HepG2 (cell line): ENCODE data around the gene TSPAN18. TPM values are rescaled to one million over a fixed set of nuclear protein-coding genes. Genes with fewer than 3 reads are reported as not detected.

Experiments used
- ATAC-seq: fragments of 200-7000 bp; cut with Tn5 transposase; 3 replicates; pipeline ENCODE4 v1.9.1; 2020; ENCODE audit warnings: mild to moderate bottlenecking, moderate library complexity
- BruUV-seq: library from RNA; stranded (reverse); fragments of 400-500 nt; replicated peaks from 2 replicates; lab custom pipeline; 2021; lab: Mats Ljungman, UMichigan
- CTCF ChIA-PET: fragments of 300-600 bp; formaldehyde crosslinking; extraction: SDS; loops from one replicate; lab custom pipeline; 2021; ENCODE audit warnings: low total read pairs, inconsistent platforms, low intra/inter-chr PET ratio; lab: Yijun Ruan, JAX
- POLR2A ChIA-PET: fragments of 350-600 bp; sonication (Branson Sonifier 250); formaldehyde crosslinking; loops from one replicate; lab custom pipeline; 2020; ENCODE audit warnings: antibody characterized with exemption, inconsistent platforms; lab: Yijun Ruan, JAX
- DNase-seq: peaks from one replicate; pipeline ENCODE4 v3.0.0-alpha.2; 2015; ENCODE audit warnings: low spot score
- FAIRE-seq: peaks from 3 replicates; lab custom pipeline; 2011; peaks lifted over from hg19 to GRCh38; lab: Jason Lieb, UNC
- H2AFZ ChIP-seq: one replicate; pipeline ENCODE4 v1.6.1; 2011; ENCODE audit warnings: low read length, inconsistent platforms
- H3K27ac ChIP-seq: fragments of 300-600 bp; 3 replicates; pipeline ENCODE4 v1.8.0; 2011; ENCODE audit warnings: mixed run types, mild to moderate bottlenecking, mixed read lengths, low read length, inconsistent platforms; ENCODE audit not compliant: insufficient read depth; ENCODE audit errors: extremely low read length
- H3K27me3 ChIP-seq, 2 experiments: fragments of 200-600 bp in 1 of 2; 2 replicates in 1 of 2; 3 replicates in 1 of 2; pipeline versions ENCODE4 v1.6.0 to v1.8.0; 2011; ENCODE audit warnings: low read length in 2 of 2, mild to moderate bottlenecking in 2 of 2, moderate library complexity in 2 of 2, inconsistent platforms in 1 of 2; ENCODE audit not compliant: insufficient read depth in 2 of 2, control insufficient read depth in 1 of 2
- H3K36me3 ChIP-seq, 2 experiments: fragments of 200-600 bp in 1 of 2; replicated peaks in 1 of 2; 2 replicates in 1 of 2; 3 replicates in 1 of 2; pipeline versions ENCODE4 v1.5.1 to v1.8.0; 2011; ENCODE audit warnings: low read length in 2 of 2, inconsistent platforms in 1 of 2; ENCODE audit not compliant: insufficient read depth in 2 of 2, control insufficient read depth in 1 of 2
- H3K4me1 ChIP-seq: 2 replicates; pipeline ENCODE4 v1.5.1; 2012; ENCODE audit warnings: low read length, inconsistent platforms; ENCODE audit not compliant: insufficient read depth
- H3K4me2 ChIP-seq: 2 replicates; pipeline ENCODE4 v1.6.0; 2011; ENCODE audit warnings: low read depth, low read length, inconsistent platforms
- H3K4me3 ChIP-seq, 3 experiments: fragments of 200-600 bp in 1 of 3; sonication (generic), shearing (Covaris generic) in 1 of 3; replicated peaks in 1 of 3; 2 replicates each; pipeline ENCODE4 v1.5.1; 2011 to 2016; ENCODE audit warnings: low read length in 3 of 3, inconsistent platforms in 2 of 3, low read depth in 2 of 3, mild to moderate bottlenecking in 2 of 3, control low read depth in 1 of 3, mixed read lengths in 1 of 3; ENCODE audit not compliant: insufficient read depth in 1 of 3
- H3K79me2 ChIP-seq: one replicate; pipeline ENCODE4 v1.6.1; 2011; ENCODE audit warnings: low read length, inconsistent platforms; ENCODE audit not compliant: insufficient read depth
- H3K9ac ChIP-seq: 2 replicates; pipeline ENCODE4 v1.6.0; 2011; ENCODE audit warnings: mild to moderate bottlenecking, low read depth, low read length, inconsistent platforms; ENCODE audit not compliant: insufficient read depth
- H3K9me3 ChIP-seq: 2 replicates; pipeline ENCODE4 v1.5.1; 2012; ENCODE audit warnings: mild to moderate bottlenecking, low read length
- H4K20me1 ChIP-seq: 2 replicates; pipeline ENCODE4 v1.6.0; 2011; ENCODE audit warnings: inconsistent platforms, mild to moderate bottlenecking, low read length, moderate library complexity; ENCODE audit not compliant: insufficient read depth
- KDM4B ChIP-seq: sonication (generic); formaldehyde crosslinking; IDR thresholded peaks from 2 replicates; pipeline ENCODE4 v1.4.0; 2020; ENCODE audit warnings: missing genetic modification reagents
- STAT5B ChIP-seq: sonication (generic); formaldehyde crosslinking; IDR thresholded peaks from 2 replicates; pipeline ENCODE4 v1.4.0; 2020; ENCODE audit warnings: missing genetic modification reagents
- ZNF232 ChIP-seq: sonication (generic); formaldehyde crosslinking; IDR thresholded peaks from 2 replicates; pipeline ENCODE4 v1.4.0; 2020; ENCODE audit warnings: missing genetic modification reagents, borderline replicate concordance
- ZNF543 ChIP-seq: sonication (generic); formaldehyde crosslinking; IDR thresholded peaks from 2 replicates; pipeline ENCODE4 v1.4.0; 2020; ENCODE audit warnings: mild to moderate bottlenecking, missing genetic modification reagents
- WGBS: methylation state at CpG from one replicate; pipeline ENCODE4 v1.1.6; 2017; ENCODE audit warnings: low lambda C conversion rate; 5-methylcytosine and 5-hydroxymethylcytosine counted together
- in situ Hi-C: cut with HindIII; loops from 2 replicates; pipeline ENCODE4 v1.10.0; 2017; ENCODE audit warnings: low pct_unique_long_range_greater_than_20kb; ENCODE audit not compliant: extremely low pct_ligation_motif_present
- intact Hi-C: fragments of 100-400 bp; cut with micrococcal nuclease; formaldehyde crosslinking; loops from one replicate; pipeline ENCODE4 v1.10.0; 2022; ENCODE audit not compliant: unreplicated experiment
- polyA plus RNA-seq, 8 experiments: library from polyadenylated mRNA; depleted of rRNA in 3 of 8; stranded (reverse) in 7 of 8; unstranded in 1 of 8; fragments of >200 nt; fragmentation: Illumina TruSeq in 4 of 8; extraction: Trizol in 4 of 8; gene quantifications; 2 replicates each; pipeline versions ENCODE4 v1.2.1 to v1.2.3, GENCODE V29; 2011 to 2016; ENCODE audit warnings: low read depth in 4 of 8, missing spikeins in 1 of 8, mixed read lengths in 1 of 8; ENCODE audit not compliant: insufficient read depth in 1 of 8
- total RNA-seq, 5 experiments: library from RNA; depleted of rRNA; stranded (reverse); fragments of >200 nt; fragmentation: Illumina TruSeq; extraction: Trizol; gene quantifications; 2 replicates each; pipeline ENCODE4 v1.2.3, GENCODE V29; 2016; ENCODE audit warnings: low read depth in 1 of 5
- TF ChIP-seq, protein P1 (sequence below): sonication (generic); formaldehyde crosslinking; IDR thresholded peaks from 2 replicates; pipeline ENCODE4 v1.4.0; 2020; ENCODE audit warnings: missing genetic modification reagents, mild to moderate bottlenecking, borderline replicate concordance
- TF ChIP-seq, protein P2 (sequence below): sonication (generic); formaldehyde crosslinking; IDR thresholded peaks from 2 replicates; pipeline ENCODE4 v1.5.0; 2020; ENCODE audit warnings: missing genetic modification reagents
- TF ChIP-seq, protein P3 (sequence below): sonication (generic); formaldehyde crosslinking; IDR thresholded peaks from 2 replicates; pipeline ENCODE4 v1.4.0; 2020; ENCODE audit warnings: mild to moderate bottlenecking, missing genetic modification reagents
- TF ChIP-seq, protein P4 (sequence below): sonication (generic); formaldehyde crosslinking; IDR thresholded peaks from 2 replicates; pipeline ENCODE4 v1.4.0; 2020; ENCODE audit warnings: missing genetic modification reagents
- TF ChIP-seq, protein P5 (sequence below): sonication (generic); formaldehyde crosslinking; IDR thresholded peaks from 2 replicates; pipeline ENCODE4 v1.4.0; 2020; ENCODE audit warnings: mild to moderate bottlenecking, missing genetic modification reagents, borderline replicate concordance

TSPAN18 gene
- total and polyA plus RNA-seq, 2 of the 13 experiments (the other 11 are each of a cell fraction or from before 2014, with no cell fraction given): not detected

DNA sequence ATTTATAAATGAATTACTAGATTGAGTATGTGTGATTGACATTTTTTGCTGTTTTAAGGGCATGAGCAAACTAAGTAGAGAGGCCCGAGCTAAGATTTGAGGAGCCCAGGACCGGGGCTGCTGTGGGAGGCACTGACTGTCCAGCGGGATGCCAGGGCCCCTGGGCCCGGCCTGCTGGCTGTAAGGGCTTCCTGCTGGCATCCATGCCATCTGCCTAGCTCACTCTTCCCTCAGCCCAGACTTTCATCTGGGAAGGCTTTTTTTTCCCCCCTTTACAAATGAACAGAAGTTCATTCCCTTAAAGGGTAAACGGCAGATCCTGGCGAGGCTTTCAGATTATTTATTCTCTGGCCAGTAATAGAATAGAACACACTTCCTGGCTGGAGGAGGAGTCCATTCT, 239.9 kb downstream of the TSPAN18 start:
- CTCF ChIA-PET: no interaction called here
- Histone ChIP-seq H3K9me3 (no peaks in the 10 kb centered on the region), H3K79me2 (no peaks in the 10 kb centered on the region), H3K4me2 (no peak overlapping the region), H2AFZ (no peak overlapping the region), H3K4me1 (no peaks in the 10 kb centered on the region), H4K20me1 (no peaks in the 10 kb centered on the region), H3K36me3 (no peaks in the 10 kb centered on the region), H3K4me3 (no peak overlapping the region), H3K27ac (no peak overlapping the region), H3K9ac (no peak overlapping the region), H3K27me3 (peaks cover 1 to 31% of the 10 kb centered on the region in 2 experiments; a peak in 4 of 5 replicates)
- BruUV-seq: no TSS peak
- in situ Hi-C loops: no loop called here
- 1% methylated on average over 6 of the region's 6 CpGs for WGBS
- TF ChIP-seq, protein P1, sequence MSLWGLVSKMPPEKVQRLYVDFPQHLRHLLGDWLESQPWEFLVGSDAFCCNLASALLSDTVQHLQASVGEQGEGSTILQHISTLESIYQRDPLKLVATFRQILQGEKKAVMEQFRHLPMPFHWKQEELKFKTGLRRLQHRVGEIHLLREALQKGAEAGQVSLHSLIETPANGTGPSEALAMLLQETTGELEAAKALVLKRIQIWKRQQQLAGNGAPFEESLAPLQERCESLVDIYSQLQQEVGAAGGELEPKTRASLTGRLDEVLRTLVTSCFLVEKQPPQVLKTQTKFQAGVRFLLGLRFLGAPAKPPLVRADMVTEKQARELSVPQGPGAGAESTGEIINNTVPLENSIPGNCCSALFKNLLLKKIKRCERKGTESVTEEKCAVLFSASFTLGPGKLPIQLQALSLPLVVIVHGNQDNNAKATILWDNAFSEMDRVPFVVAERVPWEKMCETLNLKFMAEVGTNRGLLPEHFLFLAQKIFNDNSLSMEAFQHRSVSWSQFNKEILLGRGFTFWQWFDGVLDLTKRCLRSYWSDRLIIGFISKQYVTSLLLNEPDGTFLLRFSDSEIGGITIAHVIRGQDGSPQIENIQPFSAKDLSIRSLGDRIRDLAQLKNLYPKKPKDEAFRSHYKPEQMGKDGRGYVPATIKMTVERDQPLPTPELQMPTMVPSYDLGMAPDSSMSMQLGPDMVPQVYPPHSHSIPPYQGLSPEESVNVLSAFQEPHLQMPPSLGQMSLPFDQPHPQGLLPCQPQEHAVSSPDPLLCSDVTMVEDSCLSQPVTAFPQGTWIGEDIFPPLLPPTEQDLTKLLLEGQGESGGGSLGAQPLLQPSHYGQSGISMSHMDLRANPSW (CRISPR knock-in tag): no peak
- TF ChIP-seq, protein P2, sequence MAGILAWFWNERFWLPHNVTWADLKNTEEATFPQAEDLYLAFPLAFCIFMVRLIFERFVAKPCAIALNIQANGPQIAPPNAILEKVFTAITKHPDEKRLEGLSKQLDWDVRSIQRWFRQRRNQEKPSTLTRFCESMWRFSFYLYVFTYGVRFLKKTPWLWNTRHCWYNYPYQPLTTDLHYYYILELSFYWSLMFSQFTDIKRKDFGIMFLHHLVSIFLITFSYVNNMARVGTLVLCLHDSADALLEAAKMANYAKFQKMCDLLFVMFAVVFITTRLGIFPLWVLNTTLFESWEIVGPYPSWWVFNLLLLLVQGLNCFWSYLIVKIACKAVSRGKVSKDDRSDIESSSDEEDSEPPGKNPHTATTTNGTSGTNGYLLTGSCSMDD (CRISPR knock-in tag): no peak
- TF ChIP-seq, protein P3, sequence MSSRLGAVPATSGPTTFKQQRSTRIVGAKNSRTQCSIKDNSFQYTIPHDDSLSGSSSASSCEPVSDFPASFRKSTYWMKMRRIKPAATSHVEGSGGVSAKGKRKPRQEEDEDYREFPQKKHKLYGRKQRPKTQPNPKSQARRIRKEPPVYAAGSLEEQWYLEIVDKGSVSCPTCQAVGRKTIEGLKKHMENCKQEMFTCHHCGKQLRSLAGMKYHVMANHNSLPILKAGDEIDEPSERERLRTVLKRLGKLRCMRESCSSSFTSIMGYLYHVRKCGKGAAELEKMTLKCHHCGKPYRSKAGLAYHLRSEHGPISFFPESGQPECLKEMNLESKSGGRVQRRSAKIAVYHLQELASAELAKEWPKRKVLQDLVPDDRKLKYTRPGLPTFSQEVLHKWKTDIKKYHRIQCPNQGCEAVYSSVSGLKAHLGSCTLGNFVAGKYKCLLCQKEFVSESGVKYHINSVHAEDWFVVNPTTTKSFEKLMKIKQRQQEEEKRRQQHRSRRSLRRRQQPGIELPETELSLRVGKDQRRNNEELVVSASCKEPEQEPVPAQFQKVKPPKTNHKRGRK (CRISPR knock-in tag): no peak
- no peak for TF ChIP-seq STAT5B (CRISPR knock-in tag)
- TF ChIP-seq, protein P4, sequence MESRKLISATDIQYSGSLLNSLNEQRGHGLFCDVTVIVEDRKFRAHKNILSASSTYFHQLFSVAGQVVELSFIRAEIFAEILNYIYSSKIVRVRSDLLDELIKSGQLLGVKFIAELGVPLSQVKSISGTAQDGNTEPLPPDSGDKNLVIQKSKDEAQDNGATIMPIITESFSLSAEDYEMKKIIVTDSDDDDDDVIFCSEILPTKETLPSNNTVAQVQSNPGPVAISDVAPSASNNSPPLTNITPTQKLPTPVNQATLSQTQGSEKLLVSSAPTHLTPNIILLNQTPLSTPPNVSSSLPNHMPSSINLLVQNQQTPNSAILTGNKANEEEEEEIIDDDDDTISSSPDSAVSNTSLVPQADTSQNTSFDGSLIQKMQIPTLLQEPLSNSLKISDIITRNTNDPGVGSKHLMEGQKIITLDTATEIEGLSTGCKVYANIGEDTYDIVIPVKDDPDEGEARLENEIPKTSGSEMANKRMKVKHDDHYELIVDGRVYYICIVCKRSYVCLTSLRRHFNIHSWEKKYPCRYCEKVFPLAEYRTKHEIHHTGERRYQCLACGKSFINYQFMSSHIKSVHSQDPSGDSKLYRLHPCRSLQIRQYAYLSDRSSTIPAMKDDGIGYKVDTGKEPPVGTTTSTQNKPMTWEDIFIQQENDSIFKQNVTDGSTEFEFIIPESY (CRISPR knock-in tag): no peak
- no peak for TF ChIP-seq ZNF232
- no peak for TF ChIP-seq KDM4B (CRISPR knock-in tag)
- TF ChIP-seq, protein P5, sequence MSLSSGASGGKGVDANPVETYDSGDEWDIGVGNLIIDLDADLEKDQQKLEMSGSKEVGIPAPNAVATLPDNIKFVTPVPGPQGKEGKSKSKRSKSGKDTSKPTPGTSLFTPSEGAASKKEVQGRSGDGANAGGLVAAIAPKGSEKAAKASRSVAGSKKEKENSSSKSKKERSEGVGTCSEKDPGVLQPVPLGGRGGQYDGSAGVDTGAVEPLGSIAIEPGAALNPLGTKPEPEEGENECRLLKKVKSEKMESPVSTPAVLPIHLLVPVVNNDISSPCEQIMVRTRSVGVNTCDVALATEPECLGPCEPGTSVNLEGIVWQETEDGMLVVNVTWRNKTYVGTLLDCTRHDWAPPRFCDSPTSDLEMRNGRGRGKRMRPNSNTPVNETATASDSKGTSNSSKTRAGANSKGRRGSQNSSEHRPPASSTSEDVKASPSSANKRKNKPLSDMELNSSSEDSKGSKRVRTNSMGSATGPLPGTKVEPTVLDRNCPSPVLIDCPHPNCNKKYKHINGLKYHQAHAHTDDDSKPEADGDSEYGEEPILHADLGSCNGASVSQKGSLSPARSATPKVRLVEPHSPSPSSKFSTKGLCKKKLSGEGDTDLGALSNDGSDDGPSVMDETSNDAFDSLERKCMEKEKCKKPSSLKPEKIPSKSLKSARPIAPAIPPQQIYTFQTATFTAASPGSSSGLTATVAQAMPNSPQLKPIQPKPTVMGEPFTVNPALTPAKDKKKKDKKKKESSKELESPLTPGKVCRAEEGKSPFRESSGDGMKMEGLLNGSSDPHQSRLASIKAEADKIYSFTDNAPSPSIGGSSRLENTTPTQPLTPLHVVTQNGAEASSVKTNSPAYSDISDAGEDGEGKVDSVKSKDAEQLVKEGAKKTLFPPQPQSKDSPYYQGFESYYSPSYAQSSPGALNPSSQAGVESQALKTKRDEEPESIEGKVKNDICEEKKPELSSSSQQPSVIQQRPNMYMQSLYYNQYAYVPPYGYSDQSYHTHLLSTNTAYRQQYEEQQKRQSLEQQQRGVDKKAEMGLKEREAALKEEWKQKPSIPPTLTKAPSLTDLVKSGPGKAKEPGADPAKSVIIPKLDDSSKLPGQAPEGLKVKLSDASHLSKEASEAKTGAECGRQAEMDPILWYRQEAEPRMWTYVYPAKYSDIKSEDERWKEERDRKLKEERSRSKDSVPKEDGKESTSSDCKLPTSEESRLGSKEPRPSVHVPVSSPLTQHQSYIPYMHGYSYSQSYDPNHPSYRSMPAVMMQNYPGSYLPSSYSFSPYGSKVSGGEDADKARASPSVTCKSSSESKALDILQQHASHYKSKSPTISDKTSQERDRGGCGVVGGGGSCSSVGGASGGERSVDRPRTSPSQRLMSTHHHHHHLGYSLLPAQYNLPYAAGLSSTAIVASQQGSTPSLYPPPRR (CRISPR knock-in tag): no peak
- TF ChIP-seq ZNF543 (CRISPR knock-in tag): no peak
- FAIRE-seq (no peak), DNase-seq (no peak), ATAC-seq (no peak)
- intact Hi-C loops: no loop called here
- POLR2A ChIA-PET: no interaction called here
